ENCODE data around the gene ATP13A5.

DNA sequence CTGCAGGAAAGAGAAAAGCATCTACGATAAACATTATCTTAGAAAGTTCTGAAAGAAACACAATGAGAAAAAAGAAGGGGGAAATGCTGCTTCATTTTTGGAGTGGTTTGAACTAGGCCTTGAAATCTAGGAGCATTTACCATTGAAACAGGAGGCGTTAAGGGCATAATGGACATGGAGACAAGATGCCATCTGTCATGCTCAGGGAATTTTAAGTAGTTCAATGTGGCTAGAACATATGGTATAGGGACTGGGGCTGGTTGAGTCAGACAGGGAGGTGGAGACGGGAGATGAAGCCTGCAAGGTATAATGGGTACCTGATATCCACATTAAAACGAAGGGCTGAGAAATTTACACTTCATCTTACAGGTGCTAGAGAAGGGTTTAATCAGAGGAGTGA, 147.9 kb downstream of the ATP13A5 start:
- TF ChIP-seq TAF1 (IDR thresholded peaks at IDR 0.05; ENCODE audit: low read depth): no peak
- no peak for TF ChIP-seq RAD21 (IDR thresholded peaks at IDR 0.05; ENCODE audit: low read depth)
- no peak for TF ChIP-seq EGR1 (IDR thresholded peaks at IDR 0.05)
- TF ChIP-seq USF1 (IDR thresholded peaks at IDR 0.05): no peak
- TF ChIP-seq CEBPB (IDR thresholded peaks at IDR 0.05): no peak
- TF ChIP-seq NFIC (IDR thresholded peaks at IDR 0.05): no peak

Data from Ishikawa (cell line).